ENCODE data around the gene EPN3. TPM values are rescaled to one million over a fixed set of nuclear protein-coding genes. Genes with fewer than 3 reads are reported as not detected.

The EPN3 gene
- total RNA-seq, 1 donor from 2014 or later, result not detected

DNA sequence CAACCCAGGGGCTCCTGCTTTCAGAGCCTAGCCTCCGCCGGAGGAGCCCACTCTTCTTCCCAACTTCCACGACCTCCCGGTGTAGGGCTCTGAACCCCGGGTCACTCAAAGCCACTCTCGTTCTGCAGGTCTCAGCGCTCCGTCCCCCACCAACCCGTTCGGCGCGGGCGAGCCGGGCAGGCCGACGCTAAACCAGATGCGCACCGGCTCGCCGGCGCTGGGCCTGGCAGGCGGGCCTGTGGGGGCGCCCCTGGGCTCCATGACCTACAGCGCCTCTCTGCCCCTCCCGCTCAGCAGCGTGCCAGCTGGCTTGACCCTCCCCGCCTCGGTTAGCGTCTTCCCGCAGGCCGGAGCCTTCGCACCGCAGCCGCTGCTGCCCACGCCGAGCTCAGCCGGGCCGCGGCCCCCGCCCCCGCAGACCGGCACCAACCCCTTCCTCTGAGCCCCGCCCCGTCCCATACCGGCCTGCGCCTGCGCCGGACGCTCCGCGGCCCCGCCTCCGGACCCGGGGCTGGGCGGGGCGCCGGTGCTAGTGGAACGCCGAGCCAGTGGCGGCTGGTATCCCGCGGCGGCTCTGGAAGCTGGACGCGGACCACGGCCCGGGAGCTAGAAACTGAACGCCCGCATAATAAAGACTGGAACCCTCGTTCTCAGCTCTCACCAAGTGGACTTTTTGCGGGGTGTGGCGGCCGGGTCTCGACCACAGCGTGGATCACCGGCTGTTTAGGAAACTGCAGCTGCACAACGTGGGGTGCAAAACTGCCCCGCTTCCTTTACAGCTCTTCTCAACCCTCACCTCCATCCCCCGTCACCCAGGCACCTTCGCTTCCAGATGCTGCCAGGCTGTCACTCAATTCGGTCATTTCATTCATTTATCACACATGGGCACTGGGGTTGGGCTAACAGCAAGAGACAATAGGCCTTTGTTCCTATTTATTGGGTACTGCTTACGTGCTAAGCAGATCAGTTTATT lies 9.5 kb downstream of the EPN3 start:
- peak overlapping the region; percentile 80 for H3K4me3 Mint-ChIP-seq (ENCODE audit: low read depth)
- no peaks in the 10 kb centered on the region for H3K36me3 Mint-ChIP-seq (ENCODE audit: low read depth)
- peaks cover 12% of the 10 kb centered on the region for H3K4me1 Mint-ChIP-seq (ENCODE audit: low read depth)
- peak overlapping the region; percentile 6 for H3K27ac Mint-ChIP-seq
- peaks cover 18% of the 10 kb centered on the region for H3K27me3 Mint-ChIP-seq (ENCODE audit: low read depth)
- intact Hi-C loops (cut with micrococcal nuclease), result loop anchor here (1.0 to 10.0 kb wide), 3 partner anchors 31 to 413 kb away; no protein-coding TSS in a partner anchor
- peak; percentile 83 for DNase-seq (ENCODE audit: low spot score)
- H3K9me3 Mint-ChIP-seq, result no peaks in the 10 kb centered on the region

- Mint-ChIP-seq H3K27ac (no peak overlapping the region), H3K36me3 (ENCODE audit: low read depth) (no peaks in the 10 kb centered on the region), H3K9me3 (no peaks in the 10 kb centered on the region), H3K4me3 (ENCODE audit: low read depth) (peak overlapping the region; percentile 73), H3K4me1 (ENCODE audit: low read depth) (peaks cover 14% of the 10 kb centered on the region), H3K27me3 (ENCODE audit: low read depth) (peaks cover 18% of the 10 kb centered on the region)
- intact Hi-C loops (cut with micrococcal nuclease), result loop anchor here (1.0 to 10.0 kb wide), 3 partner anchors 32 to 412 kb away; no protein-coding TSS in a partner anchor
- DNase-seq (ENCODE audit: low spot score), result no peak
Observed at GRCh38 chr17:50542795-50543774, 10.6 kb downstream of the EPN3 start.

DNA sequence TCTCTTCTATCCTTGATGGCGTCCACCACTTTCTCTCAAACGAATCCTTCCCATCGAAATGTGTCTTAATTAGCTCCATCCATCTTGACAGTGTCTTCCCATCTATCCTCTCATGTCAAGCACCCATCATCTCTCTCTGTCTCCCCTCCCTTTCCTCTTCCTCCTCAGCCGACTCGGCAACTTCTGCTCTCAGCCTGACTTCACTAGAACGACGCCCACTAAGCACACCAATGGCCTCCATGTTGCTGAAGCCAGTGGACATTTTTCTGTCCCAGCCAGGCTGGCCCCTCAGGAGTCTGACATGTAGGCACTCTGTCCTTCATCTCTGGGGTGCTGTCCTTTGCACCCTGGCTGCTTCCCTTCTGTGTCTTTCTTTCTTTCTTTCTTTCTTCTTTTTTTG lies 12.0 kb downstream of the EPN3 start:
- peaks cover 14% of the 10 kb centered on the region for H3K4me1 Mint-ChIP-seq (ENCODE audit: low read depth)
- DNase-seq (ENCODE audit: low spot score), result no peak
- no peaks in the 10 kb centered on the region for H3K36me3 Mint-ChIP-seq (ENCODE audit: low read depth)
- peaks cover 18% of the 10 kb centered on the region for H3K27me3 Mint-ChIP-seq (ENCODE audit: low read depth)
- no peak overlapping the region for H3K4me3 Mint-ChIP-seq (ENCODE audit: low read depth)
- intact Hi-C loops (cut with micrococcal nuclease), result loop anchor here (10.0 kb wide), 1 partner anchor 410 kb away; no protein-coding TSS in a partner anchor
- no peaks in the 10 kb centered on the region for H3K9me3 Mint-ChIP-seq
- no peak overlapping the region for H3K27ac Mint-ChIP-seq

- Mint-ChIP-seq H3K4me1 (ENCODE audit: low read depth) (peaks cover 14% of the 10 kb centered on the region), H3K27me3 (ENCODE audit: low read depth) (peaks cover 18% of the 10 kb centered on the region), H3K36me3 (ENCODE audit: low read depth) (no peaks in the 10 kb centered on the region), H3K9me3 (no peaks in the 10 kb centered on the region), H3K27ac (no peak overlapping the region), H3K4me3 (ENCODE audit: low read depth) (no peak overlapping the region)
- no peak for DNase-seq (ENCODE audit: low spot score)
- intact Hi-C loops (cut with micrococcal nuclease), result loop anchor here (5.0 to 10.0 kb wide), 2 partner anchors 162 to 409 kb away; partner anchors contain the start of gene ANKRD40
Observed at GRCh38 chr17:50545311-50545710, 12.8 kb downstream of the EPN3 start.

- no peak for DNase-seq (ENCODE audit: low spot score)
- H3K27ac Mint-ChIP-seq, result no peak overlapping the region
- no peaks in the 10 kb centered on the region for H3K36me3 Mint-ChIP-seq (ENCODE audit: low read depth)
- H3K4me1 Mint-ChIP-seq (ENCODE audit: low read depth), result peaks cover 12% of the 10 kb centered on the region
- H3K27me3 Mint-ChIP-seq (ENCODE audit: low read depth), result peaks cover 18% of the 10 kb centered on the region
- no peaks in the 10 kb centered on the region for H3K9me3 Mint-ChIP-seq
- no peak overlapping the region for H3K4me3 Mint-ChIP-seq (ENCODE audit: low read depth)
- intact Hi-C loops (cut with micrococcal nuclease), result loop anchor here (1.0 to 10.0 kb wide), 6 partner anchors 68 to 408 kb away; partner anchors contain the start of genes ANKRD40 and RSAD1
Observed at GRCh38 chr17:50546701-50547034, 14.1 kb downstream of the EPN3 start.

DNA sequence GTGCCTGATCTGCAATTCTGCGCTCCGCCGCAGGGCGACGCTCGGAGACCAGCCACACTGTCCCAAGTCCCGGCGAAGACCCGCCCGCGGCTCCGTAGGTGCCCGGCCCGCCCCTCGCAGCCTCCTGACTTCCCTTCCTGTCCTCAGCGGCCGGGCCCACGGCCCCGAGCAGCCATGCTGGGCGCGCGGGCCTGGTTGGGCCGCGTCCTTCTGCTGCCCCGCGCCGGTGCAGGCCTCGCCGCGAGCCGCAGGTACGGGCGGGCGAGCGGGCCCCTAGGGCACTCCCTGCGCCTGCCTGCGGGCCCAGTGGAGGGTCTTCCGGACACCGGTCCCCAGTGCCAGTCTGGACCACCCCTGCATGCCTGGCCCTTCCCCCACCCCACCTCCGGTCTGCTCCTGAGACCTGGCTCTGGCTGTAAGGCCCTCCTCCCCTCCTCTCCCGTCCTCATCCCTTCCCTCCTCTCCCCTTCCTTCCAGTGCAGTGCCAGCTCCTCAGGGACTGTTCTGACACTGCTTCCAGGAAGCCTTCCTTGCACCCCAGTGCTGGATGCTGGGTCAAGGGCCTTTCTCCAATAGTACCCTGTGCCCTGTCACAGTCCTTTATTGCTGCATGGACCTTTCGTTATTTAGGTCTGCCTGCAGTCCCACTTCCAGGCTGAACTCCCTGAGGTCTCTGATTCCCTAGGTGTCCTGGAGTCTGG lies 14.7 kb downstream of the EPN3 start, which contains the start of gene SPATA20:
Gene SPATA20, plus strand, starts transcription at position 140 of the 701 bp plus-strand sequence. Its CDS starts 35 bp downstream, at position 175.
- peak within 1 kb of the TSS; percentile 78 for H3K4me3 Mint-ChIP-seq (ENCODE audit: low read depth)
- peaks cover 10% of the 10 kb centered on the region for H3K4me1 Mint-ChIP-seq (ENCODE audit: low read depth)
- peak within 1 kb of the TSS; percentile 44 for H3K27ac Mint-ChIP-seq
- no peaks in the 10 kb centered on the region for H3K36me3 Mint-ChIP-seq (ENCODE audit: low read depth)
- DNase-seq (ENCODE audit: low spot score), result peak; percentile 84
- H3K9me3 Mint-ChIP-seq, result no peaks in the 10 kb centered on the region
- intact Hi-C loops (cut with micrococcal nuclease), result loop anchor here (1.0 to 10.0 kb wide), 6 partner anchors 69 to 408 kb away; partner anchors contain the start of genes ANKRD40 and RSAD1
- H3K27me3 Mint-ChIP-seq (ENCODE audit: low read depth), result peaks cover 18% of the 10 kb centered on the region

GRCh38 chr17:50547736-50548083 lies 15.2 kb downstream of the EPN3 start:
- Mint-ChIP-seq H3K36me3 (ENCODE audit: low read depth) (no peaks in the 10 kb centered on the region), H3K4me3 (ENCODE audit: low read depth) (peak overlapping the region; percentile 78), H3K27ac (peak overlapping the region; percentile 44), H3K4me1 (ENCODE audit: low read depth) (peaks cover 5% of the 10 kb centered on the region), H3K9me3 (no peaks in the 10 kb centered on the region), H3K27me3 (ENCODE audit: low read depth) (peaks cover 18% of the 10 kb centered on the region)
- no peak for DNase-seq (ENCODE audit: low spot score)
- intact Hi-C loops (cut with micrococcal nuclease), result loop anchor here (1.0 to 10.0 kb wide), 6 partner anchors 69 to 407 kb away; partner anchors contain the start of genes ANKRD40 and RSAD1

DNA sequence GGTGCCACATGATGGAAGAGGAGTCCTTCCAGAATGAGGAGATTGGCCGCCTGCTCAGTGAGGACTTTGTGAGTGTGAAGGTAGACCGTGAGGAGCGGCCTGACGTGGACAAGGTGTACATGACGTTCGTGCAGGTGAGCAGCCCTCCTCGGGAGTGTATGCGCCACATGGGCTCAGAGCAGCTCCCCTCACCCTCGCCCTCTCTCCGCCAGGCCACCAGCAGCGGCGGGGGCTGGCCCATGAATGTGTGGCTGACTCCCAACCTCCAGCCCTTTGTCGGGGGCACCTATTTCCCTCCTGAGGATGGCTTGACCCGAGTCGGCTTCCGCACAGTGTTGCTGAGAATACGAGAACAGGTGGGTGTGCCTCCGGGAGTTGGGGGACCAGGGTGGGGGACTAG lies 16.3 kb downstream of the EPN3 start:
- peaks cover 18% of the 10 kb centered on the region for H3K27me3 Mint-ChIP-seq (ENCODE audit: low read depth)
- H3K9me3 Mint-ChIP-seq, result no peaks in the 10 kb centered on the region
- H3K27ac Mint-ChIP-seq, result no peak overlapping the region
- H3K4me1 Mint-ChIP-seq (ENCODE audit: low read depth), result peaks cover 5% of the 10 kb centered on the region
- no peak for DNase-seq (ENCODE audit: low spot score)
- intact Hi-C loops (cut with micrococcal nuclease), result loop anchor here (5.0 to 10.0 kb wide), 2 partner anchors 158 to 406 kb away; partner anchors contain the start of gene ANKRD40
- no peaks in the 10 kb centered on the region for H3K36me3 Mint-ChIP-seq (ENCODE audit: low read depth)
- H3K4me3 Mint-ChIP-seq (ENCODE audit: low read depth), result no peak overlapping the region

DNA sequence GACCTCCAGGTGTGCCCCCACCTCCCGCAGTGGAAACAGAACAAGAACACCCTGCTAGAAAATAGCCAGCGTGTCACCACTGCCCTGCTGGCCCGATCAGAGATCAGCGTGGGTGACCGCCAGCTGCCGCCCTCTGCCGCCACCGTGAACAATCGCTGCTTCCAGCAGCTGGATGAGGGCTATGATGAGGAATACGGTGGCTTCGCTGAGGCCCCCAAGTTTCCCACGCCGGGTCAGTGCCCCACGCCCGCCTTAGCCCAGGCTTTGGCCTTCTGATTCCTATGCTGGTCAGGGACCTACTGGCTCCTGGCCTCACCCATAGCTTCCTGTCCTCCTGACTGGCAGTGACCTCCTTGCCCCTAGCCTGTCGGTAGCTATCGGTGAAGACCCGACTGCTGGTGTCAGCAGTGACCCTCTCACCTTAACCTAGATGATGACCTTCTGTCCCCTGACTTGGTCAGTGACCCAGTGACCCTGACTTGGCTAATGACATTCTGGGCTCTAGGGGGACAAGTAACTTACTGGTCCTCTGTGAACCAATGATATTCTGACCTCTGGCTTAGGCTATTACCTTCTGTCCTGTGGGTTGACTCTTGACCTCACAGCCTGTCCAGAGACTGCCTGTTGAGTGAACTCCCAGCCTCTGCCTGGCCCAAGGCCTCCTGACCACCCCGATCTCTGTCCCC lies 16.9 kb downstream of the EPN3 start:
- peaks cover 12% of the 10 kb centered on the region for H3K27me3 Mint-ChIP-seq (ENCODE audit: low read depth)
- H3K9me3 Mint-ChIP-seq, result no peaks in the 10 kb centered on the region
- H3K27ac Mint-ChIP-seq, result no peak overlapping the region
- H3K4me3 Mint-ChIP-seq (ENCODE audit: low read depth), result peak overlapping the region; percentile 6
- intact Hi-C loops (cut with micrococcal nuclease), result loop anchor here (5.0 to 10.0 kb wide), 2 partner anchors 158 to 405 kb away; partner anchors contain the start of gene ANKRD40
- no peaks in the 10 kb centered on the region for H3K36me3 Mint-ChIP-seq (ENCODE audit: low read depth)
- DNase-seq (ENCODE audit: low spot score), result no peak
- peaks cover 5% of the 10 kb centered on the region for H3K4me1 Mint-ChIP-seq (ENCODE audit: low read depth)

- no peak for DNase-seq (ENCODE audit: low spot score)
- Mint-ChIP-seq H3K4me1 (ENCODE audit: low read depth) (peaks cover 2% of the 10 kb centered on the region), H3K36me3 (ENCODE audit: low read depth) (no peaks in the 10 kb centered on the region), H3K9me3 (no peaks in the 10 kb centered on the region), H3K27ac (no peak overlapping the region), H3K27me3 (ENCODE audit: low read depth) (peaks cover 10% of the 10 kb centered on the region), H3K4me3 (ENCODE audit: low read depth) (no peak overlapping the region)
- intact Hi-C loops (cut with micrococcal nuclease), result loop anchor here (5.0 to 10.0 kb wide), 2 partner anchors 157 to 405 kb away; partner anchors contain the start of gene ANKRD40
Observed at GRCh38 chr17:50549969-50550368, 17.4 kb downstream of the EPN3 start.

DNA sequence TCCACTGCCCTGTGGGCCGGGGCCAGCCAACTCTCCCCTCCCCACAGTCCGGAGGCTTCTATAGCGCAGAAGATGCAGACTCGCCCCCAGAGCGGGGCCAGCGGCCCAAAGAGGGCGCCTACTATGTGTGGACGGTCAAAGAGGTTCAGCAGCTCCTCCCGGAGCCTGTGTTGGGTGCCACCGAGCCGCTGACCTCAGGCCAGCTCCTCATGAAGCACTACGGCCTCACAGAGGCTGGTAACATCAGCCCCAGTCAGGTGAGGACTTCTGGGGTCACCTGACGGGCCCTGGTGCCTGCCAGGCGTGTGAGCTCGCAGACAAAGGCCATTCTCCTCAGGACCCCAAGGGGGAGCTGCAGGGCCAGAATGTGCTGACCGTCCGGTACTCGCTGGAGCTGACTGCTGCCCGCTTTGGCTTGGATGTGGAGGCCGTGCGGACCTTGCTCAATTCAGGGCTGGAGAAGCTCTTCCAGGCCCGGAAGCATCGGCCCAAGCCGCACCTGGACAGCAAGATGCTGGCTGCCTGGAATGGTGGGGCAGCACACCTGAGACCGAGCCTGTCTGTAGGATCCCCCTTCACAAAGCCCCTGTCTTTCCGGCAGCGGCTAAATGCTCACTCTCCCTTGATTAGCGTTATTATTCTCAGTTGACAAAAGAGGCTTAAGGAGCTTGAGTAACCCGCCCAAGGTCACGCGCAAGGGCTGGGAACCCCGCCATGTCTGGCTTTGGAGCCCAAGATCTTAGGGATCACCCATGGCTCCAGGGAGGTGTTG lies 18.3 kb downstream of the EPN3 start:
- no peak for DNase-seq (ENCODE audit: low spot score)
- no peak overlapping the region for H3K4me3 Mint-ChIP-seq (ENCODE audit: low read depth)

More for the DNA sequence above, 18.3 kb downstream of the EPN3 start:
- intact Hi-C loops (cut with micrococcal nuclease), result no loop called here
- Mint-ChIP-seq H3K27ac (no peak overlapping the region), H3K4me1 (ENCODE audit: low read depth) (peaks cover 2% of the 10 kb centered on the region), H3K27me3 (ENCODE audit: low read depth) (peaks cover 4% of the 10 kb centered on the region), H3K36me3 (ENCODE audit: low read depth) (no peaks in the 10 kb centered on the region), H3K9me3 (no peaks in the 10 kb centered on the region)

Data from activated T-helper 2 cell treated with anti-CD3 and anti-CD28 coated beads, Interferon-gamma antibody, Interleukin-2, Interleukin-4, amounts not matched to agents 10 μg/mL and 5 μg/mL and 100 μg/mL, durations not matched to agents 14 hours and 24 hours and 36 hours (primary cell).